GM19372 (cell line): ENCODE measurements around the gene EIF2B1.

Source experiments
- ATAC-seq: cut with Tn5 transposase; IDR thresholded peaks from one replicate; pipeline ENCODE4 v1.9.1; 2021; ENCODE audit warnings: mild to moderate bottlenecking, low read depth, moderate library complexity; ENCODE audit not compliant: unreplicated experiment

EIF2B1 gene

DNA sequence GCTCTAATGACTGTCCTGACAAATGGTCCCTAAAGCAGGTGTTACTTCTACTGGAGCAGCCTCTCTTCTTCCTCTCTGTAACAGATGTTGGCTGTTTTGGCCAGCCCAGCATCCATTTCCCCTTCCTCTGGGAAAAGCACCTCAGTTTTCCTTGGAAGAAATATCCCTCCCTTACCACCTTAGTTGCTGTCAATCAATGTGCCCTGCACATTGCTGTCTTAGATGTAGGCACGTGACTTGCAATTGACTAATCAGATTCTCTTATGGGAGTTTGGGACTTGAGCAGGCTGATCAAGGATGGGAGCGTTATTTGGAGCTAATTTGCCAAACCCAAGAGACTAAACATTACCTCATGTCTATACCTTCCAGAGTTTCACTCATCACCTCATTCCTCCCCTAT is 61.1 kb downstream of the EIF2B1 start:
- no peak for ATAC-seq

DNA sequence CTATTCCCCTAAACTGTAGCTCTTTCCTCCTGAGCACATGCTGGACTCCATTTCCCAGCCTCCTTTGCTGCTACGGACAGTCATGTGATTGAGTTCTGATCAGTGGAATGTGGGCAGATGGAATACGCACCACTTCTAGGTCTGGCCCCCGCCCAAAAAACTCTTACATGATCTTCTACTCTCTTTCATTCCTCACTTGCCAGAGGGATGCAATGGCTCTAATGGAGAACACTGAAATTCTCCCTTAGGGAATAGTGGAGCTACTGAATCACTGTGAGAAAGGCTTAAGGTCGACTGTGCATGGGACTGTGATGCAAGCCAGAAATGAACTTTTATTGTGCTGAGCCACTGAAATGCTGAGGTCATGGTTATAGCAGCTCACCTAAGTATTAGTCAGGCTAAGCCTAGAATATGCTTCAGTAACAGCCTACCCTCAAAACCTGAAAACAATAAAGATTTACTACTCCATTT is 62.1 kb downstream of the EIF2B1 start:
- ATAC-seq: no peak
